HG03064 (cell line): Measurements from ENCODE around the gene HOXA6.

Source experiments
- ATAC-seq: cut with Tn5 transposase; IDR thresholded peaks from one replicate; pipeline ENCODE4 v1.9.1; 2021; ENCODE audit warnings: low read depth; ENCODE audit not compliant: unreplicated experiment

HOXA6 gene

DNA sequence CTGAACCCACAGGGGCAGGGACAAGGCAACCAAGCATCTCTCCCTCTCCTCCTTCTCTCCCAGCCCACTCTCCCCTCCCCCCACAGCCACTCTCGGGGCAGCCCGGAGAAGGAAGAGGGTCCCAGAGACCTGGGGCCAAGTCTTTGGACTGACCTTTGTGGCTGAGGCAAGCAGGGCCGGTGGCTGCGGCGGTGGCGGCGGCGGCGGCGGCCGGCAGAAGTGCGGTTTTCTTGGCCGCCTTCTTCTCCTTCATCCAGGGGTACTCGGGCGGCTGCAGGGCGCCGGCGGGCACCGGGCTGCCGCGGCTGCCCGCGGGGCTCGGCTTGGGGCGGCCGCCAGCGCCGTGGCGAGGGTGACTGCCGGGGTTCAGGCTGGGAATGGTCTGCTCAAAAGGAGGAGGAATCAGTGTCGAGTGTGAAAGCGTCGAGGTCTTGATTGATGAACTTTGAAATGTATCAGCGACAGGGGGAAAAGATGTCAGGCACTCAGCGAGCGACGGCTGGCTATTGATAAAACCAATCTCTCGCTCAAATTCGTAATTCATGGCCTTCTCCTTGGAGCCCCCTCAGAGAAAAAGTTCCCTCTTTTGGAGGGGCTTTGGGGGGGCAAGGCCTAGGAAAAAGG is 45.5 kb downstream of the HOXA6 start:
- no peak for ATAC-seq

DNA sequence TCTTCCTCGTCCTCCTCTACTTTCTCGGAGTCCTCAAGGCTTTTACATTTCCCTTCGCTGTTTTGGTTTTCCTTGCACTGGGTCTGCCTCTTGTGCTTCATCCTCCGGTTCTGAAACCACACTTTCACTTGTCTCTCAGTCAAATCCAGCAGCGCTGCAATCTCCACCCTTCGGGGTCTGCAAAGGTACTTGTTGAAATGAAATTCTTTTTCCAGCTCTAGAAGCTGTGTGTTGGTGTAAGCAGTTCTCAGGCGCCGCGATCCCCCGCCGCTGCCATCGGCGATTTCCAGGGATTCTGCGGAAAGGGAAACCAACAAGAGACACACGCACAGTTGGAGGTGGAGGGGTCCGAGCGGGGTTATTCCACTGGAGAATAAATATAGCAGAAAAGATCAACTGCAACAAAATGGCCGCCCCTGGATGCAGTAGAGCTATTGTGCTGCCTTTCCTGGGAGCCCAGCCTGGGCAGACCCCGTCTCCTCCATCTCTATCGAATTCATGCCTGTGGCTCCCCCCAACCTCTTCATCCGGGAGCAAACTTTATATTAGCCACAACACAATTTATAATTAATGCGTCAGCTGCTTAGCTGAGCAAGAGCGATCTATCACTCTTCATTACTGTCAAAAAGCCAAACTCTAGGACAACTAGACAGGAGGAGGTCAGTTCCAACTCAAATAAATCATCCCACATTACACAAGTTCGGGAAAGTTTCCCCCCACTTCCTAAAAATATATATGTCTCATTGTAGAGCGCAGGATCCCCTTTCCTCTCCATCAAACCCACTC is 46.2 kb downstream of the HOXA6 start:
- ATAC-seq = no peak

DNA sequence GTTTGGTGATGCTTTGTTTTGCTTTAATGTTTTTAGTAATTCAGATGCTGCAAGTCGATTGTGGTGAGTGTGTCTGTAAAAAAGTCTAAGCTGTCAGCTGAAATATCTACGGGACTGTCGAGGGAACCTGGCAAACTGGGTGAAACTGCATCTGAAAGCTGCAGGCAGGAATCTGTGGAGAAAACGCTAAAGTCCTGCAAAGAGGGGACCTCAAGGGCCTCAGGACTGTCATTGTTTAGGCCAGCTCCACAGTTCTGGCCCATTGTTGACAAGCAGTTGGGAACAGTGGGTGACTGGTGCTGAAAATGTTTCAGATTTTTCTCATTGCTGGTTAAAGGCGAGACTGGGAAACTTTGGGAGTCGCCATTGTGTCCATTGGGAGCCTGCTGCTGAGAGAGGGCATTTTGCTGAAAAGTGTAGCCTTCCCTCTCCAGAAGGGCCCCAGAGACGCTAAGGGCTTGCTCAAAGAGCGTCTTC is 46.8 kb downstream of the HOXA6 start:
- ATAC-seq = no peak

DNA sequence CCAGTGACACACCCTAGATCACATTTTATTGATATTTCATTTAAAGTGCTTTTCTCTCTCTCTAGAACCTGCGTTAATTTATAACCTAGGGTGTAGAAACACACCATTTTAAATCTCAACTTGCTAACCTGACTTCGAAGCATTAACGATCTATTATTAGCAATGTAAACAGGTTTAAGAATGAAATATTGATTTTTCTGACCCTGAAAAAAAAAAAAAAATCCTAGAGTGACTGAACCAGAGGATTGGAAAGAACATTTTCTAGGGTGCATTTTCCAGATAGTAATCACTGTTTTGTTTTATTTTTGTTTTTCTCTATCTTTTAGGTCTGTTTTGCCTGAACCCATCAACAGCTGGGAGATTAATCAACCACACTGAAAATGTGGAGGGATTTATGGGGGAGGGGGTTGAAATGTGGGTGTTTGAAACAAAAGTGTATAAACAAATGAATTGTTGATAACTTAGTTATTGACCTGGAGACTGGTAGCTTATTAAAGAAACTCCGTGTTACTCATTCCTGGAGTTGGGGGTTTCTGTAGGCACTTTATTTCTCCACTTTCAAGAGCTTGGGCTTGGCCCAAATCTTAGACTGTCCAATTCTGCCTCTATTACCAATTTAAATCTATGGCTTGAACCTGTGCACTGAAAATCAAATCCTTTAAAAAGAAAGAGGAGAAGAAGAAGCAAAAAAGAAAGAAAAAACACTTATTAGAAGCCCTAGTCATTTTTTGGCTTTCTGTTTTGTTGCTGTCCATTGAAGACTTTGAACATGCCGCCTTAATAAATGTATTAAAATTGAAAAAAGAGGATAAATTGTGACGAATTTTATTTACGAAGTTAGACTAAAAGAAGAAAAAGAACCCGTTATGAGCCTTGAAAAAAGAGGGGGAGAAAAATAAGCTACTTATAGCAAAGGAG is 47.9 kb downstream of the HOXA6 start:
- ATAC-seq = no peak

DNA sequence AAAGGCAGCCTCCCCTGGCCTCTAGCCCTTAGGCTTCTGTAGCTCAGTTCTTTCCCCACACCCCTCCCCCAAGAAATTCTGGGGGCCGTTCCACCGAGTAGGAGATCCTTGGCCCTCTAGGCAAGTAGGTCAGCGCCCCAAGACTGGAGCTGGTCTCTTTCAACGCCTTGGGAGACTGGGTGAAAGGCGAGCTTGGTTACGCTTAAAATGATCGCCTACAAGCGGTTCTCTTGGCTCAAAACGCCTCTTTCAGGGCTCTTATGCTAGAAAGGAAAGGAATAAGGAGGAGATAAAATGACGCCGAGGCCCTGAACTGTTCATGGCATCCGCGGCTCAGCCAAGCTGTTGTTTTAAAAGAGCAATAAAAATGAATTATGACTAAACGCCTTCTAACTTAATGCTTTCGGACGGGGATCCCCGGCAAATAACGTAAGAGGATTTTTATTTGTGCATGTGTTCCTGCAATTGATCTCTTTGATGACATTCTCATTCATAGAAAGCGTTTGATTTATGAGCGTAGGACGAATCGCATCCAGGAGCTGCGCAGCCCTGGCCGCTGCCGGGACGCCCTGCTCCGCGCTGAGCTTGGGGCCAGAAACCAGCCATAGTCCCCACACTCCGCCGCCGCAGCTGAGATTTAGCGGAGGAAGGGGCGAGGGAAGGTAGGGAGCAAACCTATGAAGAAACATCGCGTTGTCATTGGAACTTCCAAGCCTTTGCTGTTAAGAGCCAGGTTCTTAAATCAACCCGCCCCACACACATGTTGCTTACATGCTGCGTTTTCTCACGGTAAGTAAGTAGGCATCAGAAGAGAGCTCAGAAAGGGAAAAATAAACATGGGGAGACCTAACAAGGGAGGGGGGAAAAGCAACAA is 48.8 kb downstream of the HOXA6 start:
- no peak for ATAC-seq

DNA sequence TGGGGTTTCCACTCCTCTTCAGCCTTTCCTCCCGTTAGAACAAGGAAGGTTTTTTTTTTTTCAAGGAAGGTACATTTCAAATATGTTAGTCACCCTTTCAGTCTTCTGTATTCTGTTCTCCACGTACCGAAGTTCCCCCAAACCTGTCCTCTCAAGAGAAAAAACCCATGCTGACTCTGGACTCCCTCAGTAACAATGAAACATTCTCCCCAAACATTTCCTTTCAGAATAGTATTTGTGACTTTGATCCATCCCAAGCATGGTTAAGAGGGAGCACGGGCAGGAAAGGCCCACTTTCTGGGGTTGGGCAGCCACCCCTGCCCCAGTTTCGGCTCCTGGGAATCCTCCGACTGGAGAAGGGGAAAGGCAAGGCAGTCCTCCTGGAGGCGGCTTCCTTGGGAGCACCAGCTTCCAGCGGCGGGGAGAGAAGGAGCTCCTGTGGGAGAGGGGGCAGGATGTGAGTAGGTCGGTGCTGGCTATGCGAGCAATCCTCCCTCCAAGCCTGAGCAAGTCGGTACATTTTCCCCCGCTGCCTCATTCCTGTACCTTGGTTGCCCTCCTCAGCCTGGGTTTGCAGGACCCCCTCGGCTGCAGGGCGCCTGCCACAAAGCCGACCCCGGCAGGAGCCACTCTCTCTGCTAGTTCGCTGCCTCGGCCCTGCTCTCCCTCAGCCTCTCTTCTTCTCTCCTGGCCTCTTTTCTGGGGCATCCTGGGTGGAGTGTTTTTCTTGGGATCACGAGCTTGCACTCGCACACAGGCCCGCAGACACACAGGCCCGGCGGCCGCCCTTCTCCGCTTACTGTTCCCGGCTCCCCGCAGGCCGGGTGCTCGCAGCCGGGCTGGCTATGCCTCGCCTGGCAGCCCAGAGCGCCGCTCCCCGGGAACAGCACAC is 49.6 kb downstream of the HOXA6 start:
- no peak for ATAC-seq

DNA sequence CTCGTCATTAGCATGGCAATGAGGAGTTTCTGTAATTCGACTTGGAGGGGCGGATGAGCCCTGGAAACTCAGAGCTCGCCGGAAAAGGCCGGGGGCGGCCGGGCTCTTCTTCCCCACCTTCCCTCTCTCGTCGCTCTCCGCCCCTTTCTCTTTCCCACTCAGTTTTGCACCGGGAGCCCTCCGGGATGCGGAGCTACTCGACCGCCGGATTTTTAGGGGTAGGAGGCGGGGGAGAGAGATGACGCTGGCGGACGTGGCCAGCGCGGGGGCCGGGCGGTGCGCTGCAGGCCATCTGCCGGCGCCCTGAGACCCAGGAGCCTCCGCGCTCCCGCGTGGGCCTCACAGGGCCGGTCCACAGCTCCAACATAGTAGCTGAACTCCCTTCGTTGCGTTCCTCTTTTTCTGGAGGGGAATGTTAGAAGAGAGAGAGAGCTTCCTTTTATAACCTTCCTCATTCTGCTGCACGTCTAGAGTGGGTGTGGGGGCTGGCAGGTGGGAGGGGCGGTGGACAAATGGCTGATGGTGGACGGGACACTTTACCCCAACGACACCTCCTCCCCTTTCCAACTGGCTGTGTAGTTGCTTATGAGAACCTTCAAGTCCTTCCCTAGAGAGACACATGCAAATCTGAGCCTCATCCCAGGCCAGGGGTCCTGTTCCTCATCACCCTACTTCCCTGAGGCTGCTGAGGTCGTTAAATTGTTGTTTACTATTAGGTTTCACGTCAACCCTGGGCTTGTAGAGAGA is 50.6 kb downstream of the HOXA6 start:
- no peak for ATAC-seq

DNA sequence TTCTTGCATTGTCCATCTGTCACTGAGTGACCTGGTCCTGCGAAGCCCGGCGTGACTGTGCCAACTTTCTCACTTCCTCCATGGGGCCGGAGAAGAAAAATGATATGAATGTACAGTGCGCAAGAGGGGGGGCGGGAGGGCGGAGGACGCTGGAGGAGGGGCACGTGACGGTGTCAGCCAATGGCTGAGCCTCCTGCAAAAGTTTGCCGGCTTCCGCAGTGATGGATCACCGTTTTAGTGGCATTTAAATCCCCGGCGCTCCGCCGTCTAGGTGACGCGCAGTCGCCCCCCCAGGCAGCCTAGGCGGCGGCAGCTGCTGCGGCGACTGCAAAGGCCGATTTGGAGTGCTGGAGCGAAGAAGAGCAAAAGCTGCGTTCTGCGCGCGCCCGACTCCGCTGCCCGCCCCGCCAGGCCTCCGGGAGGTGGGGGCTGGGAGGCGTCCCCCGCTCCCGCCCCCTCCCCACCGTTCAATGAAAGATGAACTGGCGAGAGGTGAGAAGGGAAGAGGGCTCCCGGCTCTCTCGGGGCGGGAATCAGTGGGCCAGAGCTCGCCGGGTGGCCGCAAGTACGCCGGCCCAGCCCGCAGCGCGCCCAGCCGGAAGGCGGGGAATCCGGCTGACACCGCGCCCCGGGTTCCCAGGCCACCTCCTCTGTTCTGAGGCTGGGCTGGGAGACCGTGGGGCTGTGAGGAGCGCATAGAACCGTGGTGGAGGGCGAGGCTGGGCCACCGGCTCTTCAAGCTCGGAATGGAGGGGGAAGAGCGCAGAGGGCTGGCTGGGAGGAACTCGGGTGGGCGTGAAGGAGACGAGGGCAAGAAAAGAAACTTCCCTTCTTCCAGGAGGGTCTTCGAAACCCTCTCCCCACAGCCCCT is 51.4 kb downstream of the HOXA6 start, which contains the start of gene HOXA1:
Gene HOXA1 (minus strand): TSS at position 104 of the 871 bp plus-strand sequence. CDS start 88 bp downstream, at position 16.
- ATAC-seq = peak; percentile 86
